ENCODE measurements around the gene KCNH1.

Gene KCNH1

DNA sequence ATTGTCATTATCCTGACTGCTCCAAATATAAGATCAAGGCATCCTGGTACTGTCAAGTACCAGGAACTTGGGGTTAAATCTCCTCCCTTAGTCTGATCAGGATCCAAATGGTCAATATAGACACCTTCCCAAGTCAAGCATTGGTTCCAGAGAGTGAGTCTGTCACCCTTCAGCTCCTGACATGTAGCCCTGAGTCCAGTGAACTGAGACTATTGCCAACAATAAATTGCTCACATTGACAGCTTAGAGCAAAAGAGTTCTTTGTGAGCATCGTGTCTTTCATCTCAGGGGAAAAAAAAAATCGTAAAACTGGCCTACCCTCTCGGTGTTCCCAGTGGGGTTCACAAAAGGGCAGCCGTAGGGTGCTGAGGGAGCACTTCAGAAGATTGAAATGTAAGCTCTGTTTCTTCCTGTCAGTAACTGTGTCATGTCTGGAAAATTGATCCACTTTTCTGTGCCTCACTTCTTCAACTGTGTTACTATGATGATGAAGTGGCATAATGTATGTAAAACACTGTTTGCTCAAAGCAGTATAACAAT is 228.5 kb downstream of the KCNH1 start:
- no peak for DNase-seq (ENCODE audit: low read depth)
- TF ChIP-seq, protein P1, sequence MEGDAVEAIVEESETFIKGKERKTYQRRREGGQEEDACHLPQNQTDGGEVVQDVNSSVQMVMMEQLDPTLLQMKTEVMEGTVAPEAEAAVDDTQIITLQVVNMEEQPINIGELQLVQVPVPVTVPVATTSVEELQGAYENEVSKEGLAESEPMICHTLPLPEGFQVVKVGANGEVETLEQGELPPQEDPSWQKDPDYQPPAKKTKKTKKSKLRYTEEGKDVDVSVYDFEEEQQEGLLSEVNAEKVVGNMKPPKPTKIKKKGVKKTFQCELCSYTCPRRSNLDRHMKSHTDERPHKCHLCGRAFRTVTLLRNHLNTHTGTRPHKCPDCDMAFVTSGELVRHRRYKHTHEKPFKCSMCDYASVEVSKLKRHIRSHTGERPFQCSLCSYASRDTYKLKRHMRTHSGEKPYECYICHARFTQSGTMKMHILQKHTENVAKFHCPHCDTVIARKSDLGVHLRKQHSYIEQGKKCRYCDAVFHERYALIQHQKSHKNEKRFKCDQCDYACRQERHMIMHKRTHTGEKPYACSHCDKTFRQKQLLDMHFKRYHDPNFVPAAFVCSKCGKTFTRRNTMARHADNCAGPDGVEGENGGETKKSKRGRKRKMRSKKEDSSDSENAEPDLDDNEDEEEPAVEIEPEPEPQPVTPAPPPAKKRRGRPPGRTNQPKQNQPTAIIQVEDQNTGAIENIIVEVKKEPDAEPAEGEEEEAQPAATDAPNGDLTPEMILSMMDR (conservative IDR thresholded peaks at IDR 0.05; ENCODE audit: low read depth, low read length), result no peak
- no peak overlapping the region for H3K4me3 ChIP-seq (ENCODE audit: low read depth, low read length)

DNA sequence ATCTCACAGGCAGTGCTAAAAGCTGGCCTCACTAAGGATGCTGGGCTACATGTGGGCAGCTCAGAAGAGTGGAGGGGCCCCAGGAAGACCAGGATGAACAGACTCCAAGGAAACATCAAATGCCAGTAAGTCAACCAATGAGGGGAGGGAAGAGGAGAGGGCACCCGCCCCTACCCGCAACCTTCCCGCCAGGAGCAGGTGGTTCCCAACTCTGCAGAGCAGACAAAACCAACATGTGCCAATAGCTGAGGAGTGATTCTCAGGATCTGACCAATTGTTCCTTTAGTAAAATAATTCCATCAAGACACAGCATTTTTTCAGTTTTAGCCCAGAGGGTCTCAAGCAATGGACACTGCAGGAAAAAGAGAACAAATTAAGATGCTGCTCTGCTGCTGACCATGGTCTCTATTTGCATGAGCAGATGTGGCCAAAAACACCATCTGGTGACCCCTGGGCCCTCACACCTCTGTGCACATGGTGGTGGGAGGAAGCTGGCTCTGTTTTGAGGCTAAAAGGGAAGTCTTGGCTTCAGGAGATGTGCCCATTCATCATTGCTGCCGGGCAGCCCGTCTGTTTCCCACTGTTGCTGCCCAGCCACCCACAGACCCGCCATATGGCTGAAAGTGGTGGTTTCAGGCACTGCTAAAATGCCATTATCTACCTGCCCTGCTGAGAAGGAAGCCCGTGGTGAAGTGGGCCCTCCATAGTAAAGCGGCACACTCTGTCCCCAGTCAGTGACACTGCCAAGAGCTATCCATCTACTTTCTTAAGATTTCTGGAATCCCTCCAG is 231.8 kb downstream of the KCNH1 start:
- DNase-seq (ENCODE audit: low read depth), result no peak
- no peak overlapping the region for H3K4me3 ChIP-seq (ENCODE audit: low read depth, low read length)
- TF ChIP-seq, protein P1 (conservative IDR thresholded peaks at IDR 0.05; ENCODE audit: low read depth, low read length), result no peak

DNA sequence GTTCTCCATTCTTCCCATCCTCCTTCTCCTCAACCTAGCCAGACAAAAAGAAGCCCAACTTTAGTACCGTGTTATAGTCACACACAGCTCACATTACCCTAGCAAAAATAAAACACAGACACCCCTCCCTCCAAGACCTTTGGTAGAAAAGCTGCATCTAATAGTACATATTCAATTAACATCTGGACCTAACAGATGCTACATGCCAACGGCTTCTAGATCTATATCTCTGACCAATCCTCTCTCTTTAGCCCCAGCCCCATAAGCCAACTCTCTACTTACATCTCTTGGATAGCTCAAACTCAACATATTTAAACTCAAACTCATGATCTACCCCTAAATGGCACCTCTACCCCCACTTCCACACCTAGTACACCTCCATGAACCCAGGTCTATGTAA is 233.1 kb downstream of the KCNH1 start:
- TF ChIP-seq, protein P1 (conservative IDR thresholded peaks at IDR 0.05; ENCODE audit: low read depth, low read length), result no peak
- H3K4me3 ChIP-seq (ENCODE audit: low read depth, low read length), result no peak overlapping the region
- DNase-seq (ENCODE audit: low read depth), result no peak

DNA sequence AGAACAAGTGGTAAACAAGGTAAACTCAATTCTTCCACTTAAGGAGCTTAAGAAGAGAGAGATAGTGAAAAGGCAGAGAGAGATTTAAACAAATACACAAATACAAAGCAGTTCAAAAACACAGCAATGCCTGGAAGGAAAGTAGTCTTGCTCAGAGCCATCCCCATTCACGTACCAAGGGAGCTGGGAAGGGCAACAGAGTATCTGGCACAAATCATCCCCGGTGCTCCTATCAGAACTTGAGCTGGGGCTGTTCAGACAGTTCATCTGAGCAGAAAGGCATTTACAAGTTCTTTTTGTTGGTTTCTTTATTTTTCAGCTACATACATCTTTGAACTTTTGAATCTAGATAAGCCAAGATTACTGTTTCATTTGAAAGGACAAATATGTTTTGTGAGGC is 233.9 kb downstream of the KCNH1 start:
- DNase-seq (ENCODE audit: low read depth), result no peak
- TF ChIP-seq, protein P1 (conservative IDR thresholded peaks at IDR 0.05; ENCODE audit: low read depth, low read length), result no peak
- H3K4me3 ChIP-seq (ENCODE audit: low read depth, low read length), result no peak overlapping the region

DNA sequence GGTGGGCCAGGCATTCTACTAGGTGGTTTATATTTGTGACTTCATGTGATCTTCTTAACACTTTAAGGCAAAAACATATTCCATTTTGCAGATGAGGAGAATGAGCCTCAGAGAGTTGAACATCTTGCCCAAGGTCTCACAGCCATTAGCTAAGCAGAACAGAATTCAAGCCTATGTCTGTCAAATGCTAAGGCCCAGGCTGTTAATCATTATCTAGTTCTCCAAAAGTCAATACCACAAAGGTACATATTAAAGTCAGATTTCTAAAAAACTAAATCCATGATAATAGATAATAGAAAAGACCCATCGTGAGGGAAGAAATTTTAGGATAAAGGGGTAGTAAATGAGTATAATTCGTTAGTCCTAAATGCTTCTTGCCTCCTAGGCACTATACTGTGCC is 234.3 kb downstream of the KCNH1 start:
- TF ChIP-seq, protein P1 (conservative IDR thresholded peaks at IDR 0.05; ENCODE audit: low read depth, low read length), result no peak
- DNase-seq (ENCODE audit: low read depth), result no peak
- H3K4me3 ChIP-seq (ENCODE audit: low read depth, low read length), result no peak overlapping the region

DNA sequence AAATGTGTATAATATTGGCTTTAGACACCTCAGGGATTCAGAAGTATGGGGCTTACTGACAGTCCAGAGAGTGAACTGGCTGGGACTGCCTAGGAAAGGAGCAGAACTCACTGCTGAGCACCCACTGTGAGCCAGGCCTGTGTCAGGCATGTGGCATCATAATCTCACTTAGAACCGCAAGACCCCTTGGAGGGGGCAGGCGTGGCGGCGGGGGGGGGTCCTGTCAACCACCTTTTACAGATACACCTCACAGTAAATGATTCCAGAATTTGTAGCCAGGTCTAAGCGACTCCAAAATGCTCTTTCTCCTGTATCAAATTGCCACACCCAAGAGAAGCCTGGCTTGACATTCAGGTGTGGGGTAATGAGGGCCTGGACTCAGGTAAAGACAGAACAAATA is 235.5 kb downstream of the KCNH1 start:
- no peak overlapping the region for H3K4me3 ChIP-seq (ENCODE audit: low read depth, low read length)
- TF ChIP-seq, protein P1 (conservative IDR thresholded peaks at IDR 0.05; ENCODE audit: low read depth, low read length), result no peak
- DNase-seq (ENCODE audit: low read depth), result no peak

DNA sequence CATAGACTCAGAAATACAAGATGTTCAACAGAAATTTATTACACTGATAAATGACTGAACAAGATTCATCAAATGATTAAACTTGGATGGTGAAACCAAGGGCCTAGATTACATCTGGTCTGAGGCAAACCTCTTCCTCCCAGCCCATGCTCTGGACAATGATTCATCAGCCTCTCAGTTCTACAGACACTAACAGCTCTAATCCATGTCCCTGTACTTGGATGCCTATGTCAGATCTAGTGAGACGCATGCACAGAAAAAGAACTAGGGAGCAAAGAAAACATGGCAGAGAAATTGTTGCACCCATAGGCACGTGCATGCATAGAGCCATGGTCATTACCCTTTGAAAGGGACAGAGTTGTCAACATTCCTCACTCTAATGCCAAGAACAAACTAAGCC is 250.1 kb downstream of the KCNH1 start:
- no peak for DNase-seq (ENCODE audit: low read depth)
- TF ChIP-seq, protein P1 (conservative IDR thresholded peaks at IDR 0.05; ENCODE audit: low read depth, low read length), result no peak
- no peak overlapping the region for H3K4me3 ChIP-seq (ENCODE audit: low read depth, low read length)
